H9 (cell line): ENCODE data around the gene POLR1D. TPM values are rescaled to one million over a fixed set of nuclear protein-coding genes. Genes with fewer than 3 reads are reported as not detected.

ENCODE experiments used
- DNase-seq: peaks from one replicate; pipeline ENCODE4 v3.0.0-alpha.2; 2017
- H2AFZ ChIP-seq: one replicate; pipeline ENCODE4 v1.6.1; 2013; ENCODE audit warnings: mild to moderate bottlenecking, low read length, control low read depth, moderate library complexity
- H2AK5ac ChIP-seq: 2 replicates; pipeline ENCODE4 v1.6.1; 2013; ENCODE audit warnings: low read length, control low read depth, mixed read lengths; ENCODE audit not compliant: insufficient read length
- H2BK120ac ChIP-seq: one replicate; pipeline ENCODE4 v1.6.1; 2013; ENCODE audit warnings: low read depth, mild to moderate bottlenecking, low read length, control low read depth, inconsistent platforms; ENCODE audit not compliant: poor library complexity, severe bottlenecking
- H2BK12ac ChIP-seq: 2 replicates; pipeline ENCODE4 v1.6.1; 2013; ENCODE audit warnings: low read length, control low read depth, mixed read lengths, low read depth; ENCODE audit not compliant: insufficient read length
- H2BK15ac ChIP-seq: 2 replicates; pipeline ENCODE4 v1.6.1; 2013; ENCODE audit warnings: low read depth, low read length, control low read depth
- H2BK20ac ChIP-seq: one replicate; pipeline ENCODE4 v1.6.1; 2013; ENCODE audit warnings: low read depth, mild to moderate bottlenecking, low read length, control low read depth, inconsistent platforms; ENCODE audit not compliant: poor library complexity, severe bottlenecking
- H2BK5ac ChIP-seq: 2 replicates; pipeline ENCODE4 v1.6.1; 2013; ENCODE audit warnings: low read length, control low read depth, mixed read lengths; ENCODE audit not compliant: insufficient read length
- H3K14ac ChIP-seq: 2 replicates; pipeline ENCODE4 v1.6.1; 2013; ENCODE audit warnings: low read length, control low read depth; ENCODE audit not compliant: insufficient read depth
- H3K18ac ChIP-seq: 2 replicates; pipeline ENCODE4 v1.6.1; 2013; ENCODE audit warnings: low read depth, mild to moderate bottlenecking, mixed read lengths, low read length, control low read depth; ENCODE audit not compliant: insufficient read length
- H3K23ac ChIP-seq: 2 replicates; pipeline ENCODE4 v1.6.1; 2013; ENCODE audit warnings: low read length, control low read depth, mixed read lengths, low read depth; ENCODE audit not compliant: insufficient read length
- H3K23me2 ChIP-seq: 2 replicates; pipeline ENCODE4 v1.6.1; 2013; ENCODE audit warnings: low read depth, mild to moderate bottlenecking, mixed read lengths, low read length, control low read depth; ENCODE audit not compliant: insufficient read length, poor library complexity, severe bottlenecking
- H3K27ac ChIP-seq: 2 replicates; pipeline ENCODE4 v1.5.1; 2013; ENCODE audit warnings: low read length, control low read depth, mixed read lengths, low read depth; ENCODE audit not compliant: insufficient read length
- H3K27me3 ChIP-seq: 2 replicates; pipeline ENCODE4 v1.6.1; 2013; ENCODE audit warnings: low read length, control low read depth, inconsistent platforms; ENCODE audit not compliant: insufficient read depth
- H3K4ac ChIP-seq: 2 replicates; pipeline ENCODE4 v1.6.1; 2013; ENCODE audit warnings: low read depth, mild to moderate bottlenecking, control low read depth, inconsistent platforms, low read length, moderate library complexity
- H3K4me1 ChIP-seq: 2 replicates; pipeline ENCODE4 v1.6.1; 2013; ENCODE audit warnings: low read length, control low read depth, inconsistent platforms; ENCODE audit not compliant: insufficient read depth
- H3K4me2 ChIP-seq: 2 replicates; pipeline ENCODE4 v1.6.1; 2013; ENCODE audit warnings: low read length, control low read depth, mixed read lengths; ENCODE audit not compliant: insufficient read length, insufficient read depth
- H3K56ac ChIP-seq: 2 replicates; pipeline ENCODE4 v1.6.1; 2013; ENCODE audit warnings: low read depth, mild to moderate bottlenecking, mixed read lengths, low read length, control low read depth; ENCODE audit not compliant: insufficient read length
- H3K79me1 ChIP-seq: 2 replicates; pipeline ENCODE4 v1.6.1; 2013; ENCODE audit warnings: low read depth, mild to moderate bottlenecking, moderate library complexity, low read length, control low read depth, inconsistent platforms; ENCODE audit not compliant: insufficient read depth, poor library complexity, severe bottlenecking
- H3K79me2 ChIP-seq: 2 replicates; pipeline ENCODE4 v1.6.1; 2013; ENCODE audit warnings: low read length, control low read depth, inconsistent platforms; ENCODE audit not compliant: insufficient read depth
- H3K9ac ChIP-seq: 2 replicates; pipeline ENCODE4 v1.6.1; 2013; ENCODE audit warnings: low read length, control low read depth, mixed read lengths; ENCODE audit not compliant: insufficient read length; ENCODE audit errors: extremely low read depth
- H3K9me3 ChIP-seq: one replicate; pipeline ENCODE4 v1.6.1; 2013; ENCODE audit warnings: low read depth, low read length, inconsistent platforms; ENCODE audit not compliant: control insufficient read depth
- H3T11ph ChIP-seq: one replicate; pipeline ENCODE4 v1.6.1; 2013; ENCODE audit warnings: mild to moderate bottlenecking, low read length, control low read depth, inconsistent platforms
- H4K20me1 ChIP-seq: one replicate; pipeline ENCODE4 v1.6.1; 2013; ENCODE audit not compliant: control insufficient read depth, insufficient read length, insufficient read depth
- H4K5ac ChIP-seq: 2 replicates; pipeline ENCODE4 v1.6.1; 2013; ENCODE audit warnings: low read depth, mild to moderate bottlenecking, mixed read lengths, low read length, control low read depth; ENCODE audit not compliant: insufficient read length
- H4K8ac ChIP-seq: replicated peaks from 2 replicates; pipeline ENCODE4 v1.6.1; 2013; ENCODE audit warnings: low read length, control low read depth, mixed read lengths, low read depth; ENCODE audit not compliant: insufficient read length
- H4K91ac ChIP-seq: 2 replicates; pipeline ENCODE4 v1.6.1; 2013; ENCODE audit warnings: low read depth, mild to moderate bottlenecking, moderate library complexity, mixed read lengths, low read length, control low read depth; ENCODE audit not compliant: insufficient read length
- H3K27ac Mint-ChIP-seq, 3 experiments: 2 replicates in 2 of 3; 3 replicates in 1 of 3; pipeline ENCODE4 v1.8.0; 2020 to 2021; ENCODE audit warnings: mixed read lengths in 3 of 3, mild to moderate bottlenecking in 1 of 3, moderate library complexity in 1 of 3
- H3K27me3 Mint-ChIP-seq: 2 replicates; pipeline ENCODE4 v1.8.0; 2021; ENCODE audit warnings: low read depth, mild to moderate bottlenecking, moderate library complexity, mixed read lengths
- H3K36me3 Mint-ChIP-seq, 3 experiments: 2 replicates in 2 of 3; 3 replicates in 1 of 3; pipeline ENCODE4 v1.8.0; 2020 to 2021; ENCODE audit warnings: low read depth in 3 of 3, mixed read lengths in 3 of 3; ENCODE audit not compliant: insufficient read depth in 1 of 3
- H3K4me1 Mint-ChIP-seq, 2 experiments: 2 replicates each; pipeline ENCODE4 v1.8.0; 2020; ENCODE audit warnings: mixed read lengths in 2 of 2
- H3K4me3 Mint-ChIP-seq, 2 experiments: 2 replicates in 1 of 2; 3 replicates in 1 of 2; pipeline ENCODE4 v1.8.0; 2020 to 2021; ENCODE audit warnings: mild to moderate bottlenecking in 2 of 2, mixed read lengths in 2 of 2, moderate library complexity in 1 of 2
- H3K9me3 Mint-ChIP-seq, 2 experiments: 2 replicates in 1 of 2; 3 replicates in 1 of 2; pipeline ENCODE4 v1.8.0; 2020; ENCODE audit warnings: mild to moderate bottlenecking in 2 of 2, mixed read lengths in 2 of 2, moderate library complexity in 1 of 2
- whole genome bisulfite sequencing: extraction: QIAGEN DNeasy Blood & Tissue Kit; methylation state at CpG from one replicate; pipeline ENCODE4 v1.1.7; 2013; ENCODE audit warnings: missing lambda C conversion rate, low lambda C conversion rate, mixed read lengths; ENCODE audit not compliant: insufficient read length; ENCODE audit errors: extremely low coverage; 5-methylcytosine and 5-hydroxymethylcytosine counted together
- long read RNA-seq: library from polyadenylated mRNA; unstranded; transcript quantifications from one replicate; pipeline ENCODE4 v2.0.0, GENCODE V29; 2020
- total RNA-seq: library from RNA; stranded (reverse); gene quantifications from 2 replicates; pipeline ENCODE4 v1.2.1, GENCODE V29; 2021
- TF ChIP-seq, protein P1 (sequence below): fragments of 200-600 bp; sonication (generic); conservative IDR thresholded peaks from 3 replicates; pipeline ENCODE4 v1.8.0; 2021; ENCODE audit warnings: antibody characterized with exemption, mild to moderate bottlenecking

The POLR1D gene, protein sequence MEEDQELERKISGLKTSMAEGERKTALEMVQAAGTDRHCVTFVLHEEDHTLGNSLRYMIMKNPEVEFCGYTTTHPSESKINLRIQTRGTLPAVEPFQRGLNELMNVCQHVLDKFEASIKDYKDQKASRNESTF
- 154 and 167 TPM in 2 replicates for total RNA-seq
- long read RNA-seq, transcript POLR1D-201 (2 exons, 1,166 nt), result minor isoform, 42 of 211 reads
- long read RNA-seq, transcript POLR1D-203 (3 exons, 2,036 nt), result major isoform, 159 of 211 reads
- long read RNA-seq, partial matches to known transcripts, result 1 of 211 reads
- long read RNA-seq, other reads (novel, unspliced or antisense), result 6 of 211 reads

DNA sequence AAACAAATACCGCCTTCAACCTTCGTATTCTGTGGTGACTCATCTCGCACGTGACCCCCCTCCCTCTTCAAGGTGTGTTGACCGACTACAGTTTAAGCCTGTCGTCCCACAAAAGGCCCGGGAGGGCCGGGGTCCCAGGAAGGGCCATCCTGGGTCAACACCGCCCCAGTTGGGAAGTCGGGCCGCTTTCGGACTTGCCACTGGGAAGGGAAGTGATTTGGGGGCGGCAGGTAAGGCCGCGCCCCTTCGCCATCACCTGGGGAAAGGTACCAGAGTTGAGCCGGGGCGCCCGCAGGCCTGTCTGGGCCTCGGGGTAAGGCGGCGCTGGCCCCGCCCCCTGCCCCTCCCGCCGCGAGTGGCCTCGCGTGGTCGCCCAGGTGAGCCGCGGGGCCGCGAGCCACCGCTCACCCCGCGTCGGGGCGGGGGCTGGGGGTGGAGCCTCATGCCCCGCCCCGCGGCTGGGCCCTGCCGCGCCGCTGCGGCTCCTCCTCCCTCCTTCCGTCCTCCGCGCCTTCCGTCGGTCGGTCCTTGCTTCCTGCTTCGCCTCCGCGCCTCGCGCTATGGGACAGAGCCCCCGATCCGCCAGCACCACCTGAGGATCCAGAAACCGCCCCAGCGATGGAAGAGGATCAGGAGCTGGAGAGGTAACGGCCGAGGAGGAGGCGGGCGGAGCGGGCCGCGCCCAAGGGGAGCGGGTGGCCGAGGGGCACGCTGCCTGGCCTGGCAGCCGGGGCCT is at the start of gene POLR1D:
Gene POLR1D (plus strand): TSS at position 527 of the 736 bp plus-strand sequence. CDS start 92 bp downstream, at position 619.
- peaks cover 9% of the 10 kb centered on the region; the same call in 1 of the 2 replicates for H3K4me1 ChIP-seq
- Mint-ChIP-seq H3K4me1 (peaks cover 55 to 59% of the 10 kb centered on the region in 2 experiments), H3K4me3 (peak within 1 kb of the TSS; percentile 91 to 95), H3K36me3 (peaks cover 23 to 29% (median 28%) of the 10 kb centered on the region in 3 experiments), H3K27me3 (no peaks in the 10 kb centered on the region; the same call in 1 of the 2 replicates), H3K27ac (peak within 1 kb of the TSS; percentile 97 to 99 (median 98)), H3K9me3 (no peaks in the 10 kb centered on the region)
- H2AK5ac ChIP-seq, result no peak within 1 kb of the TSS
- H4K5ac ChIP-seq, result peak within 1 kb of the TSS; percentile 90
- H3K23me2 ChIP-seq, result peaks cover 15% of the 10 kb centered on the region
- H2AFZ ChIP-seq, result no peak within 1 kb of the TSS
- peak within 1 kb of the TSS; percentile 91 for H3K4me2 ChIP-seq
- H3K9me3 ChIP-seq, result no peaks in the 10 kb centered on the region
- H2BK120ac ChIP-seq, result peak within 1 kb of the TSS; percentile 74
- H2BK5ac ChIP-seq, result peak within 1 kb of the TSS; percentile 74
- H3K79me2 ChIP-seq, result peaks cover 30% of the 10 kb centered on the region; the same call in 1 of the 2 replicates
- WGBS, result no CpG with 5 or more reads among the region's 71 CpGs
- TF ChIP-seq, protein P1, sequence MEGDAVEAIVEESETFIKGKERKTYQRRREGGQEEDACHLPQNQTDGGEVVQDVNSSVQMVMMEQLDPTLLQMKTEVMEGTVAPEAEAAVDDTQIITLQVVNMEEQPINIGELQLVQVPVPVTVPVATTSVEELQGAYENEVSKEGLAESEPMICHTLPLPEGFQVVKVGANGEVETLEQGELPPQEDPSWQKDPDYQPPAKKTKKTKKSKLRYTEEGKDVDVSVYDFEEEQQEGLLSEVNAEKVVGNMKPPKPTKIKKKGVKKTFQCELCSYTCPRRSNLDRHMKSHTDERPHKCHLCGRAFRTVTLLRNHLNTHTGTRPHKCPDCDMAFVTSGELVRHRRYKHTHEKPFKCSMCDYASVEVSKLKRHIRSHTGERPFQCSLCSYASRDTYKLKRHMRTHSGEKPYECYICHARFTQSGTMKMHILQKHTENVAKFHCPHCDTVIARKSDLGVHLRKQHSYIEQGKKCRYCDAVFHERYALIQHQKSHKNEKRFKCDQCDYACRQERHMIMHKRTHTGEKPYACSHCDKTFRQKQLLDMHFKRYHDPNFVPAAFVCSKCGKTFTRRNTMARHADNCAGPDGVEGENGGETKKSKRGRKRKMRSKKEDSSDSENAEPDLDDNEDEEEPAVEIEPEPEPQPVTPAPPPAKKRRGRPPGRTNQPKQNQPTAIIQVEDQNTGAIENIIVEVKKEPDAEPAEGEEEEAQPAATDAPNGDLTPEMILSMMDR, result no peak
- H3K9ac ChIP-seq, result peak within 1 kb of the TSS; percentile 93
- peak; percentile 91 for DNase-seq
- H3K23ac ChIP-seq, result no peak within 1 kb of the TSS
- H4K91ac ChIP-seq, result no peak within 1 kb of the TSS
- no peaks in the 10 kb centered on the region for H3K27me3 ChIP-seq
- no peak within 1 kb of the TSS for H2BK20ac ChIP-seq
- no peaks in the 10 kb centered on the region for H3K79me1 ChIP-seq
- no peak within 1 kb of the TSS for H3T11ph ChIP-seq
- H3K56ac ChIP-seq, result no peak within 1 kb of the TSS
- peak within 1 kb of the TSS; percentile 98 for H3K18ac ChIP-seq
- no peak within 1 kb of the TSS; the same call in 1 of the 2 replicates for H3K4ac ChIP-seq
- H4K8ac ChIP-seq, result no peak within 1 kb of the TSS
- H4K20me1 ChIP-seq, result no peaks in the 10 kb centered on the region
- H3K14ac ChIP-seq, result peak within 1 kb of the TSS; percentile 98
- H2BK15ac ChIP-seq, result no peak within 1 kb of the TSS; the same call in 1 of the 2 replicates
- H3K27ac ChIP-seq, result peak within 1 kb of the TSS; percentile 89
- H2BK12ac ChIP-seq, result peak within 1 kb of the TSS; percentile 86
